Adrenal gland (tissue), 12 donors: ENCODE measurements around the gene POT1. TPM values are rescaled to one million over a fixed set of nuclear protein-coding genes. Genes with fewer than 3 reads are reported as not detected.

Source experiments
- DNase-seq, 7 donors: peaks; one replicate each; pipeline ENCODE4 v3.0.0-alpha.2; 2019 to 2020
- H3K27ac ChIP-seq, 5 donors: fragments of 200-600 bp; sonication (generic) in 4 of 5; 1 replicate in 3 of 5; 2 replicates in 2 of 5; pipeline versions ENCODE4 v1.5.1 to v1.8.0; 2016 to 2020; ENCODE audit warnings: mild to moderate bottlenecking in 1 of 5
- H3K27me3 ChIP-seq: fragments of 200-600 bp; 2 replicates; pipeline ENCODE4 v1.8.0; 2021
- H3K36me3 ChIP-seq, 2 donors: fragments of 200-600 bp; replicated peaks in 1 of 2; 1 replicate in 1 of 2; 2 replicates in 1 of 2; pipeline versions ENCODE4 v1.5.1 to v1.8.0; 2018 to 2022
- H3K4me1 ChIP-seq, 2 donors: fragments of 200-600 bp; replicated peaks in 1 of 2; 1 replicate in 1 of 2; 2 replicates in 1 of 2; pipeline versions ENCODE4 v1.5.1 to v1.8.0; 2018 to 2021
- H3K4me3 ChIP-seq, 4 donors: fragments of 200-600 bp; sonication (generic) in 3 of 4; one replicate each; pipeline ENCODE4 v1.5.1; 2016 to 2018
- H3K9me3 ChIP-seq, 3 donors: fragments of 200-600 bp; sonication (generic) in 1 of 3; replicated peaks in 1 of 3; 1 replicate in 2 of 3; 2 replicates in 1 of 3; pipeline versions ENCODE4 v1.5.1 to v1.8.0; 2016 to 2021
- POLR2A ChIP-seq, 2 donors: fragments of 450-650 bp; IDR thresholded peaks; one replicate each; pipeline ENCODE4 v1.6.1; 2017; ENCODE audit warnings: antibody characterized with exemption in 2 of 2, mild to moderate bottlenecking in 2 of 2, moderate library complexity in 1 of 2
- WGBS, 4 donors: extraction: QIAGEN DNeasy Blood & Tissue Kit in 2 of 4; methylation state at CpG; one replicate each; pipeline versions ENCODE4 v1.1.5 to v1.1.7; 2013 to 2017; 5-methylcytosine and 5-hydroxymethylcytosine counted together
- intact Hi-C, 2 donors: fragments of 100-400 bp; cut with DNase I; formaldehyde crosslinking; loops; one replicate each; pipeline versions ENCODE4 v1.14.1 to v1.15.0; 2022 to 2023
- polyA plus RNA-seq, 3 donors: library from polyadenylated mRNA; stranded (reverse); fragments of 200-250 nt in 2 of 3; fragments of 350-450 nt in 1 of 3; fragmentation: Illumina TruSeq in 1 of 3; extraction: RNeasy Lipid Tissue Mini Kit (QIAGEN cat#74804) in 1 of 3; gene quantifications; one replicate each; pipeline ENCODE4 v1.2.3, GENCODE V29; 2013 to 2014
- total RNA-seq, 9 donors: library from RNA; depleted of rRNA in 4 of 9; stranded (reverse); fragments of >200 nt in 4 of 9; fragments of 120-200 nt in 1 of 9; fragmentation: NEBNext Ultra II Directional in 1 of 9; extraction: Animal tissue kit (Norgen Biotek cat#: 25700) in 1 of 9; gene quantifications; one replicate each; pipeline versions ENCODE4 v1.1.0 to v1.2.4, GENCODE V29; 2013 to 2023
- TF ChIP-seq, protein P1 (sequence below), 6 experiments: fragments of 450-650 bp in 4 of 6; fragments of 200-600 bp in 2 of 6; sonication (generic) in 1 of 6; IDR thresholded peaks; 1 replicate in 5 of 6; 2 replicates in 1 of 6; pipeline versions ENCODE4 v1.5.1 to v1.8.0; 2016 to 2021; ENCODE audit warnings: antibody characterized with exemption in 6 of 6, mild to moderate bottlenecking in 2 of 6, moderate library complexity in 1 of 6
- donor health status: healthy with polysubstance abuse.
- donor health status: Bipolar disorder and iron deficiency.
- donor health status: DM: yes; HTN: yes; CAD: no.
- donor health status: DM: no; HTN: no; CAD: no.
- donor health status: DM: no; HTN: no; CAD: no.
- donor health status: DM: yes; HTN: yes; CAD: no.

POT1 gene
- total and polyA plus RNA-seq, 12 donors = 7.0 to 39.7 (median 27.7) TPM

GRCh38 chr7:124813994-124814798, 115.4 kb downstream of the POT1 start:
- TF ChIP-seq, protein P1, sequence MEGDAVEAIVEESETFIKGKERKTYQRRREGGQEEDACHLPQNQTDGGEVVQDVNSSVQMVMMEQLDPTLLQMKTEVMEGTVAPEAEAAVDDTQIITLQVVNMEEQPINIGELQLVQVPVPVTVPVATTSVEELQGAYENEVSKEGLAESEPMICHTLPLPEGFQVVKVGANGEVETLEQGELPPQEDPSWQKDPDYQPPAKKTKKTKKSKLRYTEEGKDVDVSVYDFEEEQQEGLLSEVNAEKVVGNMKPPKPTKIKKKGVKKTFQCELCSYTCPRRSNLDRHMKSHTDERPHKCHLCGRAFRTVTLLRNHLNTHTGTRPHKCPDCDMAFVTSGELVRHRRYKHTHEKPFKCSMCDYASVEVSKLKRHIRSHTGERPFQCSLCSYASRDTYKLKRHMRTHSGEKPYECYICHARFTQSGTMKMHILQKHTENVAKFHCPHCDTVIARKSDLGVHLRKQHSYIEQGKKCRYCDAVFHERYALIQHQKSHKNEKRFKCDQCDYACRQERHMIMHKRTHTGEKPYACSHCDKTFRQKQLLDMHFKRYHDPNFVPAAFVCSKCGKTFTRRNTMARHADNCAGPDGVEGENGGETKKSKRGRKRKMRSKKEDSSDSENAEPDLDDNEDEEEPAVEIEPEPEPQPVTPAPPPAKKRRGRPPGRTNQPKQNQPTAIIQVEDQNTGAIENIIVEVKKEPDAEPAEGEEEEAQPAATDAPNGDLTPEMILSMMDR (IDR thresholded peaks at IDR 0.05) = no peak
- TF ChIP-seq POLR2A (IDR thresholded peaks at IDR 0.05) = no peak
- intact Hi-C loops = no loop called here
- Histone ChIP-seq H3K27ac (no peak overlapping the region), H3K4me1 (no peaks in the 10 kb centered on the region), H3K27me3 (no peaks in the 10 kb centered on the region), H3K36me3 (no peaks in the 10 kb centered on the region), H3K9me3 (no peaks in the 10 kb centered on the region), H3K4me3 (no peak overlapping the region)
- WGBS, 4 donors = 69 to 83% (median 78%) methylated on average over 2 of the region's 2 CpGs
- DNase-seq = no peak

DNA sequence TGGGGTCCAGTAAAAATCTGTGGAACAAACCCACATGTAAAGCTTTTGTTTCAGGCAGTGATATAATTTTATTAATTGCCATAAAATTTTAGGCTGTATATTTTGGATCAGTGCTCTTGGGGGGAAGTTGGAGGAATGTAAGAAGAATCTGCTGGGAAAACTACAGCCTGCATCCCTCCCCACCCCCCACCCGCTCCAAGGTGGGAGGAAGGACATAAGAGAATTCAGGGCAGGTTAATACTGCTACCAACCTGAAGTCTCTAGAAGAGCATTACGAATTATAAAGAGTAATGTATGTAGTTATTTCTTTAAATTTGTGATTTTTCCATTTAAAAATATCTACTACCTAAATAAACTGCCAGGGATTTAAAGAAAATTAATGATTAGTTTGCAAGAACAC, 116.9 kb downstream of the POT1 start:
- TF ChIP-seq, protein P1 (IDR thresholded peaks at IDR 0.05) = no peak
- TF ChIP-seq POLR2A (IDR thresholded peaks at IDR 0.05) = no peak
- no peak for DNase-seq
- Histone ChIP-seq H3K27me3 (no peaks in the 10 kb centered on the region), H3K4me3 (no peak overlapping the region), H3K27ac (no peak overlapping the region), H3K9me3 (no peaks in the 10 kb centered on the region), H3K36me3 (no peaks in the 10 kb centered on the region), H3K4me1 (no peaks in the 10 kb centered on the region)
- intact Hi-C loops = no loop called here
- 59 to 73% (median 70%) methylated on average over 2 of the region's 2 CpGs for WGBS, 4 donors

GRCh38 chr7:124811341-124811740, 118.3 kb downstream of the POT1 start:
- no peak for TF ChIP-seq POLR2A (IDR thresholded peaks at IDR 0.05)
- TF ChIP-seq, protein P1 (IDR thresholded peaks at IDR 0.05) = no peak
- Histone ChIP-seq H3K27ac (no peak overlapping the region), H3K27me3 (no peaks in the 10 kb centered on the region), H3K4me3 (no peak overlapping the region), H3K9me3 (no peaks in the 10 kb centered on the region), H3K36me3 (no peaks in the 10 kb centered on the region), H3K4me1 (no peaks in the 10 kb centered on the region)
- 85 to 98% (median 96%) methylated on average over 1 of the region's 1 CpG for WGBS, 4 donors
- no peak for DNase-seq
- intact Hi-C loops = no loop called here

DNA sequence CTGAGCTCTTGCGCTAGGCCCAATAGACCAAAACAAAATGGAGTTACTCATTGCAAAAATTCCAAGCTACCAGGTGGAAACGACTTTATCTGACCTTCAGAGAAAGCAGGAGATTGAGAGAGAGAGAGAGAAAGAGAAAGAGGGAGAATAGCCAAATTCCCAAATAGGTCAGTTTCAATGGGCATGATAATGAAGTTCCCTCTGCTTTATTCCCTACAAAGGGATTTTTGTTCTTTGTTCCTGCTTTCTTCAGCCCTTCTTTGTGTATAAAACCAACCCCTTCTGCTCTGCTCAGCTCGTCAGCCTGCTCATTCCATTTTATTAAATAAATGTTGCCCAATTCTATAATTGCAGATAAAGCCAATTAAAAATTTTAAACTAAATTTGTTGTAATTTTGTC, 119.0 kb downstream of the POT1 start:
- TF ChIP-seq, protein P1 (IDR thresholded peaks at IDR 0.05) = no peak
- no peak for TF ChIP-seq POLR2A (IDR thresholded peaks at IDR 0.05)
- H3K27ac ChIP-seq = no peak overlapping the region
- DNase-seq = no peak
- H3K27me3 ChIP-seq = no peaks in the 10 kb centered on the region
- H3K4me1 ChIP-seq = no peaks in the 10 kb centered on the region
- intact Hi-C loops = no loop called here
- H3K4me3 ChIP-seq = no peak overlapping the region
- H3K9me3 ChIP-seq = no peaks in the 10 kb centered on the region
- 59 to 74% (median 60%) methylated on average over 3 of the region's 3 CpGs for WGBS, 4 donors
- H3K36me3 ChIP-seq = no peaks in the 10 kb centered on the region
